ENCODE data around the gene PRKCA. TPM values are rescaled to one million over a fixed set of nuclear protein-coding genes. Genes with fewer than 3 reads are reported as not detected.

The PRKCA gene
- total and polyA plus RNA-seq, 2 experiments from 2014 or later, result 6.4 to 35.4 TPM

- TF ChIP-seq ZNF462 (CRISPR knock-in tag; IDR thresholded peaks at IDR 0.05) (no peak), EZH2 (IDR thresholded peaks at IDR 0.05; ENCODE audit: low read depth, unreplicated experiment) (no peak), ZNF114 (CRISPR knock-in tag; IDR thresholded peaks at IDR 0.05) (no peak), STAT1 (IDR thresholded peaks at IDR 0.05; ENCODE audit: unreplicated experiment) (no peak), EZH2phosphoT487 (IDR thresholded peaks at IDR 0.05; ENCODE audit: unreplicated experiment) (no peak), NANOG (IDR thresholded peaks at IDR 0.05; ENCODE audit: borderline replicate concordance) (no peak), CREB1 (CRISPR knock-in tag; IDR thresholded peaks at IDR 0.05; ENCODE audit: low read depth) (no peak), JUNB (IDR thresholded peaks at IDR 0.05; ENCODE audit: unreplicated experiment) (no peak), CTCF (conservative IDR thresholded peaks at IDR 0.05; ENCODE audit: low read depth in 2 of 2) (no peak), ZNF331 (CRISPR knock-in tag; IDR thresholded peaks at IDR 0.05; ENCODE audit: low read depth) (no peak), ETS1 (IDR thresholded peaks at IDR 0.05) (no peak), POLR2AphosphoS5 (IDR thresholded peaks at IDR 0.05; ENCODE audit: low read depth) (no peak)
These were observed 255.5 kb downstream of the PRKCA start (continued) for GRCh38 chr17:66557886-66558285.
